H1 (cell line): Measurements from ENCODE around the gene PGF. TPM values are rescaled to one million over a fixed set of nuclear protein-coding genes. Genes with fewer than 3 reads are reported as not detected.

ENCODE experiments used
- CTCF ChIA-PET: fragments of 300-600 bp; sonication (Branson Sonifier 250); formaldehyde crosslinking; loops from one replicate; lab custom pipeline; 2021; ENCODE audit not compliant: partially characterized antibody; lab: Charles Lee
- POLR2A ChIA-PET: fragments of 300-600 bp; sonication (Branson Sonifier 250); formaldehyde crosslinking; loops from one replicate; lab custom pipeline; 2021; ENCODE audit warnings: inconsistent platforms; ENCODE audit not compliant: partially characterized antibody; lab: Charles Lee
- DNase-seq, 2 experiments: peaks; one replicate each; pipeline versions ENCODE4 v3.0.0 to v3.0.0-alpha.2; 2010 to 2022; ENCODE audit warnings: low spot score in 2 of 2, low read depth in 1 of 2, mixed read lengths in 1 of 2
- FAIRE-seq: peaks from 2 replicates; lab custom pipeline; 2011; peaks lifted over from hg19 to GRCh38; lab: Jason Lieb, UNC
- H2AFZ ChIP-seq: 2 replicates; pipeline ENCODE4 v1.8.1; 2012; ENCODE audit warnings: low read length, inconsistent platforms
- H2AK5ac ChIP-seq: 2 replicates; pipeline ENCODE4 v1.6.1; 2013; ENCODE audit warnings: low read depth, low read length
- H2BK120ac ChIP-seq: replicated peaks from 2 replicates; pipeline ENCODE3; 2013; ENCODE audit warnings: low read depth, low read length, inconsistent platforms
- H2BK12ac ChIP-seq: 2 replicates; pipeline ENCODE4 v1.6.1; 2013; ENCODE audit warnings: low read depth, low read length
- H2BK15ac ChIP-seq: 2 replicates; pipeline ENCODE4 v1.6.1; 2013; ENCODE audit warnings: low read length
- H2BK20ac ChIP-seq: 2 replicates; pipeline ENCODE4 v1.6.1; 2013; ENCODE audit warnings: low read length
- H2BK5ac ChIP-seq: 2 replicates; pipeline ENCODE4 v1.6.1; 2013; ENCODE audit warnings: low read depth, low read length
- H3K14ac ChIP-seq: 2 replicates; pipeline ENCODE4 v1.6.1; 2013; ENCODE audit warnings: inconsistent platforms; ENCODE audit not compliant: insufficient read length
- H3K18ac ChIP-seq: 2 replicates; pipeline ENCODE4 v1.6.1; 2013; ENCODE audit warnings: low read length; ENCODE audit errors: extremely low read depth
- H3K23ac ChIP-seq: 2 replicates; pipeline ENCODE4 v1.6.1; 2013; ENCODE audit warnings: inconsistent platforms; ENCODE audit not compliant: insufficient read length
- H3K23me2 ChIP-seq: 2 replicates; pipeline ENCODE4 v1.6.1; 2013; ENCODE audit warnings: low read depth, low read length
- H3K27ac ChIP-seq: 2 replicates; pipeline ENCODE4 v1.6.1; 2011; ENCODE audit warnings: low read depth, low read length, inconsistent platforms
- H3K27me3 ChIP-seq, 4 experiments: replicated peaks in 1 of 4; 1 replicate in 1 of 4; 2 replicates in 3 of 4; pipeline versions ENCODE4 v1.6.1 to v1.8.1; 2011 to 2013; ENCODE audit warnings: low read length in 3 of 4, mild to moderate bottlenecking in 3 of 4, inconsistent platforms in 2 of 4, mixed read lengths in 2 of 4, moderate library complexity in 1 of 4; ENCODE audit not compliant: control insufficient read depth in 3 of 4, insufficient read depth in 3 of 4; ENCODE audit errors: extremely low read depth in 1 of 4
- H3K36me3 ChIP-seq, 4 experiments: 2 replicates each; pipeline versions ENCODE4 v1.6.1 to v1.8.1; 2011 to 2013; ENCODE audit warnings: mild to moderate bottlenecking in 4 of 4, low read length in 3 of 4, moderate library complexity in 2 of 4, control low read depth in 1 of 4, inconsistent platforms in 1 of 4; ENCODE audit not compliant: insufficient read depth in 4 of 4, control insufficient read depth in 2 of 4
- H3K4ac ChIP-seq: replicated peaks from 2 replicates; pipeline ENCODE3; 2013; ENCODE audit warnings: low read length, low read depth, mixed read lengths, inconsistent platforms; ENCODE audit not compliant: insufficient read length
- H3K4me1 ChIP-seq, 4 experiments: replicated peaks in 1 of 4; 1 replicate in 1 of 4; 2 replicates in 3 of 4; pipeline versions ENCODE4 v1.6.1 to v1.8.1; 2011 to 2013; ENCODE audit warnings: low read length in 3 of 4, inconsistent platforms in 2 of 4, mixed read lengths in 1 of 4; ENCODE audit not compliant: insufficient read depth in 4 of 4, control insufficient read depth in 3 of 4
- H3K4me2 ChIP-seq, 2 experiments: 2 replicates each; pipeline versions ENCODE4 v1.6.1 to v1.8.1; 2011 to 2013; ENCODE audit warnings: low read depth in 2 of 2, low read length in 2 of 2, control low read depth in 1 of 2, inconsistent platforms in 1 of 2, mild to moderate bottlenecking in 1 of 2; ENCODE audit not compliant: insufficient read depth in 1 of 2
- H3K4me3 ChIP-seq, 4 experiments: fragments of 200-600, 300-600 bp in 1 of 4; sonication (generic), shearing (Covaris generic), sonication (Bioruptor Twin) in 1 of 4; 2 replicates each; pipeline versions ENCODE4 v1.5.1 to v1.8.1; 2011 to 2016; ENCODE audit warnings: low read length in 4 of 4, low read depth in 3 of 4, control low read depth in 2 of 4, inconsistent platforms in 2 of 4, mild to moderate bottlenecking in 2 of 4, mixed read lengths in 1 of 4, moderate library complexity in 1 of 4; ENCODE audit not compliant: insufficient read depth in 2 of 4; ENCODE audit errors: extremely low read depth in 1 of 4
- H3K56ac ChIP-seq: replicated peaks from 2 replicates; pipeline ENCODE3; 2013; ENCODE audit warnings: low read depth, mild to moderate bottlenecking, mixed read lengths, low read length, inconsistent platforms; ENCODE audit not compliant: insufficient read length
- H3K79me1 ChIP-seq: 2 replicates; pipeline ENCODE4 v1.6.1; 2013; ENCODE audit warnings: low read depth, low read length, control low read depth
- H3K79me2 ChIP-seq, 2 experiments: 2 replicates each; pipeline versions ENCODE4 v1.6.1 to v1.8.1; 2012 to 2013; ENCODE audit warnings: low read length in 2 of 2, mild to moderate bottlenecking in 2 of 2, inconsistent platforms in 1 of 2; ENCODE audit not compliant: insufficient read depth in 2 of 2, control insufficient read depth in 1 of 2
- H3K9ac ChIP-seq, 4 experiments: replicated peaks in 1 of 4; 1 replicate in 1 of 4; 2 replicates in 3 of 4; pipeline versions ENCODE4 v1.6.1 to v1.8.1; 2011 to 2013; ENCODE audit warnings: low read depth in 3 of 4, low read length in 3 of 4, control low read depth in 2 of 4, mild to moderate bottlenecking in 2 of 4, moderate library complexity in 2 of 4, inconsistent platforms in 1 of 4; ENCODE audit errors: extremely low read depth in 1 of 4
- H3K9me3 ChIP-seq, 2 experiments: 2 replicates each; pipeline versions ENCODE4 v1.6.1 to v1.8.1; 2012 to 2013; ENCODE audit warnings: mild to moderate bottlenecking in 2 of 2, moderate library complexity in 2 of 2, control low read depth in 1 of 2, inconsistent platforms in 1 of 2, low read depth in 1 of 2, low read length in 1 of 2, mixed read lengths in 1 of 2; ENCODE audit not compliant: insufficient read depth in 2 of 2
- H4K20me1 ChIP-seq, 2 experiments: replicated peaks in 1 of 2; 2 replicates each; pipeline versions ENCODE3 to v1.8.1; 2011 to 2013; ENCODE audit warnings: inconsistent platforms in 2 of 2, low read length in 2 of 2, mild to moderate bottlenecking in 1 of 2; ENCODE audit not compliant: insufficient read depth in 2 of 2, control insufficient read depth in 1 of 2
- H4K5ac ChIP-seq: 2 replicates; pipeline ENCODE4 v1.6.1; 2013; ENCODE audit warnings: low read length, low read depth, mixed read lengths, inconsistent platforms; ENCODE audit not compliant: insufficient read length
- H4K8ac ChIP-seq: 2 replicates; pipeline ENCODE4 v1.8.0; 2013; ENCODE audit warnings: mild to moderate bottlenecking, moderate library complexity, low read length, inconsistent platforms; ENCODE audit not compliant: insufficient read depth; ENCODE audit errors: extremely low read depth
- H4K91ac ChIP-seq: replicated peaks from 2 replicates; pipeline ENCODE3; 2013; ENCODE audit warnings: low read length, mixed read lengths, inconsistent platforms; ENCODE audit not compliant: insufficient read length
- BCL11A ChIP-seq, 2 experiments: IDR thresholded peaks; one replicate each; pipeline ENCODE4 v1.6.1; 2011; ENCODE audit warnings: low read depth in 2 of 2, low read length in 2 of 2, mild to moderate bottlenecking in 2 of 2
- CEBPB ChIP-seq: IDR thresholded peaks from 2 replicates; pipeline ENCODE4 v1.6.1; 2012; ENCODE audit warnings: low read depth, low read length
- CREB1 ChIP-seq: IDR thresholded peaks from 2 replicates; pipeline ENCODE4 v1.6.1; 2012; ENCODE audit warnings: inconsistent platforms
- JUN ChIP-seq: IDR thresholded peaks from 2 replicates; pipeline ENCODE4 v1.6.1; 2011; ENCODE audit warnings: low read depth, mild to moderate bottlenecking, improper control_type of control experiment, low read length
- MAX ChIP-seq: IDR thresholded peaks from 2 replicates; pipeline ENCODE4 v1.6.1; 2012; ENCODE audit warnings: inconsistent platforms
- POU5F1 ChIP-seq: IDR thresholded peaks from 2 replicates; pipeline ENCODE4 v1.6.1; 2011; ENCODE audit warnings: low read depth, mild to moderate bottlenecking, low read length, moderate library complexity
- WGBS, 2 experiments: shearing (Covaris generic) in 1 of 2; methylation state at CpG; one replicate each; pipeline versions ENCODE4 v1.1.6 to v1.1.7; 2013 to 2015; ENCODE audit warnings: low lambda C conversion rate in 2 of 2, mixed read lengths in 2 of 2, inconsistent platforms in 1 of 2, low coverage in 1 of 2, missing lambda C conversion rate in 1 of 2; ENCODE audit not compliant: insufficient replicate concordance in 2 of 2, insufficient coverage in 1 of 2, insufficient read length in 1 of 2; ENCODE audit errors: extremely low coverage in 1 of 2, missing lambda C conversion rate in 1 of 2; 5-methylcytosine and 5-hydroxymethylcytosine counted together
- polyA plus RNA-seq, 7 experiments: library from polyadenylated mRNA; depleted of rRNA in 3 of 7; stranded (reverse) in 5 of 7; unstranded in 2 of 7; fragments of >200 nt in 5 of 7; fragments of 200-250 nt in 2 of 7; gene quantifications; 1 replicate in 5 of 7; 2 replicates in 1 of 7; 4 replicates in 1 of 7; pipeline versions ENCODE4 v1.2.1 to v1.2.3, GENCODE V29; 2011 to 2013; ENCODE audit warnings: missing spikeins in 2 of 7, mixed read lengths in 2 of 7
- total RNA-seq: library from RNA; stranded (reverse); fragmentation: NEBNext Ultra II Directional; extraction: Animal tissue kit (Norgen Biotek cat#: 25700); gene quantifications from 2 replicates; pipeline ENCODE4 v1.2.1, GENCODE V29; 2021

Gene PGF
- total and polyA plus RNA-seq, 2 of the 8 experiments (the other 6 are each of a cell fraction or from before 2014, with no cell fraction given) = 2.1 to 4.1 TPM

- H3K56ac ChIP-seq = no peak overlapping the region
- H3K23ac ChIP-seq = no peak overlapping the region
- no peak overlapping the region for H3K4me2 ChIP-seq
- POLR2A ChIA-PET = interaction anchor here (1.0 to 3.2 kb wide), 2 partner anchors 16 to 175 kb away, joined by 3 to 17 read pairs; partner anchors contain the start of gene NEK9
- WGBS, 2 experiments = 86% methylated on average over 6 of the region's 6 CpGs; no CpG with 5 or more reads in 1 of the 2 experiments
- DNase-seq = no peak
- H2AFZ ChIP-seq = no peak overlapping the region
- H3K79me1 ChIP-seq = no peaks in the 10 kb centered on the region
- no peak overlapping the region for H2BK12ac ChIP-seq
- 0 out of 2 replicates have a peak overlapping the region, but pooled peaks have one; percentile 48 for H2BK20ac ChIP-seq
- H4K5ac ChIP-seq = no peak overlapping the region
- H3K4me1 ChIP-seq = peaks cover 2 to 30% (median 15%) of the 10 kb centered on the region in 4 experiments
- no peak overlapping the region for H3K4me3 ChIP-seq
- no peak overlapping the region for H4K91ac ChIP-seq
- peaks cover 0 to 13% (median 12%) of the 10 kb centered on the region in 4 experiments; a peak in 5 of 7 replicates for H3K27me3 ChIP-seq
- no peak overlapping the region for H3K18ac ChIP-seq
- FAIRE-seq = no peak
- peak overlapping the region; percentile 57 for H3K4ac ChIP-seq
- H3K23me2 ChIP-seq = peaks cover 11% of the 10 kb centered on the region
- H4K8ac ChIP-seq = no peak overlapping the region
- no peaks in the 10 kb centered on the region for H4K20me1 ChIP-seq
- H2BK120ac ChIP-seq = no peak overlapping the region
- H3K27ac ChIP-seq = no peak overlapping the region
- no peak overlapping the region for H2BK5ac ChIP-seq
- no peak overlapping the region for H2BK15ac ChIP-seq
- H2AK5ac ChIP-seq = no peak overlapping the region
- H3K79me2 ChIP-seq = no peaks in the 10 kb centered on the region
- H3K9ac ChIP-seq = no peak overlapping the region
- no peaks in the 10 kb centered on the region for H3K36me3 ChIP-seq
- TF ChIP-seq MAX (no peak), POU5F1 (no peak), BCL11A (IDR thresholded peaks at IDR 0.05; ENCODE audit: low read depth in 2 of 2, low read length in 2 of 2) (no peak), CREB1 (no peak), CEBPB (no peak), JUN (no peak)
- TF ChIP-seq, all 59 proteins: peak for 0
- H3K14ac ChIP-seq = no peak overlapping the region
- CTCF ChIA-PET = interaction anchor here (0.9 to 5.3 kb wide), 10 partner anchors 9 to 66 kb away, joined by 3 to 33 read pairs (median 4); partner anchors contain the start of gene EIF2B2
- no peaks in the 10 kb centered on the region for H3K9me3 ChIP-seq
These were observed 3.2 kb downstream of the PGF start for GRCh38 chr14:74952180-74952665.
